ENCODE measurements around the gene DNAI4.

GRCh38 chr1:66927528-66927927 is 2.9 kb upstream of the DNAI4 start:
- no peak for TF ChIP-seq ZNF398 (CRISPR knock-in tag; IDR thresholded peaks at IDR 0.05)
- no peak for TF ChIP-seq TCF7L2 (IDR thresholded peaks at IDR 0.05; ENCODE audit: low read depth, low read length)
- no peak for TF ChIP-seq ZNF644 (tag; IDR thresholded peaks at IDR 0.05; ENCODE audit: low read depth)
- no peak for TF ChIP-seq ETV6 (IDR thresholded peaks at IDR 0.05; ENCODE audit: borderline replicate concordance in 1 of 2, low read depth in 2 of 2, low read length in 1 of 2)
- no peak for TF ChIP-seq ETV6 (CRISPR knock-in tag; IDR thresholded peaks at IDR 0.05; ENCODE audit: borderline replicate concordance)
- TF ChIP-seq CTCF (IDR thresholded peaks at IDR 0.05 in 2 of 3, conservative IDR thresholded peaks at IDR 0.05 in 1 of 3; ENCODE audit: insufficient read depth in 2 of 3, low read depth in 1 of 3, low read length in 3 of 3): no peak
- TF ChIP-seq MYC (IDR thresholded peaks at IDR 0.05; ENCODE audit: low read depth, low read length): no peak
- no peak for TF ChIP-seq MYC (CRISPR knock-in tag; IDR thresholded peaks at IDR 0.05; ENCODE audit: borderline replicate concordance, low read depth)
- no peak for TF ChIP-seq SMARCA5 (IDR thresholded peaks at IDR 0.05)
